Pancreas (tissue), 10 donors: ENCODE data around the gene F3. TPM values are rescaled to one million over a fixed set of nuclear protein-coding genes. Genes with fewer than 3 reads are reported as not detected.
A peak's percentile ranks its signal among the peaks of the same experiment; 100 is the strongest.

Experiments used
- ATAC-seq, 4 donors: fragments of 200-7000 bp; cut with Tn5 transposase; one replicate each; pipeline versions ENCODE4 v1.8.0 to v1.9.1; 2020; ENCODE audit warnings: mild to moderate bottlenecking in 4 of 4, moderate library complexity in 4 of 4
- DNase-seq, 6 donors: peaks; one replicate each; pipeline ENCODE4 v3.0.0-alpha.2; 2020
- FAIRE-seq: peaks from 2 replicates; lab custom pipeline; 2012; peaks lifted over from hg19 to GRCh38; lab: Jason Lieb, UNC
- H3K27ac ChIP-seq, 4 donors: fragments of 200-600 bp; sonication (generic); 1 replicate in 3 of 4; 2 replicates in 1 of 4; pipeline versions ENCODE4 v1.5.0 to v1.8.0; 2020
- H3K27me3 ChIP-seq, 4 donors: fragments of 200-600 bp; one replicate each; pipeline ENCODE4 v1.8.0; 2021
- H3K36me3 ChIP-seq, 3 donors: fragments of 200-600 bp; sonication (generic) in 1 of 3; one replicate each; pipeline versions ENCODE4 v1.5.0 to v1.8.0; 2020 to 2021
- H3K4me1 ChIP-seq, 3 donors: fragments of 200-600 bp; one replicate each; pipeline ENCODE4 v1.8.0; 2021
- H3K4me3 ChIP-seq, 4 donors: fragments of 200-600 bp; sonication (generic) in 2 of 4; one replicate each; pipeline versions ENCODE4 v1.5.0 to v1.8.0; 2020 to 2021
- H3K9me3 ChIP-seq, 4 donors: fragments of 200-600 bp; one replicate each; pipeline ENCODE4 v1.8.0; 2021
- WGBS, 2 donors: extraction: QIAGEN DNeasy Blood & Tissue Kit; methylation state at CpG; one replicate each; pipeline ENCODE4 v1.1.7; 2013; 5-methylcytosine and 5-hydroxymethylcytosine counted together
- intact Hi-C, 3 donors: fragments of 100-400 bp; cut with DNase I; formaldehyde crosslinking; loops; one replicate each; pipeline versions ENCODE4 v1.11.1 to v1.14.2; 2022
- polyA plus RNA-seq, 2 donors: library from polyadenylated mRNA; stranded (reverse); fragments of 200-250 nt; gene quantifications; one replicate each; pipeline ENCODE4 v1.2.3, GENCODE V29; 2013
- total RNA-seq, 6 donors: library from RNA; stranded (reverse); fragmentation: NEBNext Ultra II Directional in 4 of 6; extraction: Animal tissue kit (Norgen Biotek cat#: 25700) in 4 of 6; gene quantifications; one replicate each; pipeline versions ENCODE4 v1.2.1 to v1.2.4, GENCODE V29; 2021 to 2023
- TF ChIP-seq, protein P1 (sequence below), 4 donors: fragments of 200-600 bp; sonication (generic) in 3 of 4; IDR thresholded peaks; one replicate each; pipeline versions ENCODE4 v1.5.0 to v1.8.0; 2021; ENCODE audit warnings: antibody characterized with exemption in 4 of 4
- donor health status: healthy with polysubstance abuse.
- donor health status: DM: no; HTN: no; CAD: no; lungs with moderate emphysema.
- donor health status: DM: no; HTN: no; CAD: no.
- donor health status: control.
- donor health status: control.
- donor health status: Bipolar disorder and iron deficiency.
- donor health status: DM: yes; HTN: yes; CAD: no.
- donor health status: DM: no; HTN: no; CAD: no.
- donor health status: DM: no; HTN: no; CAD: no.
- donor health status: DM: yes; HTN: yes; CAD: no.

Gene F3
- total and polyA plus RNA-seq, 8 donors = 14.8 to 117 (median 51.0) TPM

DNA sequence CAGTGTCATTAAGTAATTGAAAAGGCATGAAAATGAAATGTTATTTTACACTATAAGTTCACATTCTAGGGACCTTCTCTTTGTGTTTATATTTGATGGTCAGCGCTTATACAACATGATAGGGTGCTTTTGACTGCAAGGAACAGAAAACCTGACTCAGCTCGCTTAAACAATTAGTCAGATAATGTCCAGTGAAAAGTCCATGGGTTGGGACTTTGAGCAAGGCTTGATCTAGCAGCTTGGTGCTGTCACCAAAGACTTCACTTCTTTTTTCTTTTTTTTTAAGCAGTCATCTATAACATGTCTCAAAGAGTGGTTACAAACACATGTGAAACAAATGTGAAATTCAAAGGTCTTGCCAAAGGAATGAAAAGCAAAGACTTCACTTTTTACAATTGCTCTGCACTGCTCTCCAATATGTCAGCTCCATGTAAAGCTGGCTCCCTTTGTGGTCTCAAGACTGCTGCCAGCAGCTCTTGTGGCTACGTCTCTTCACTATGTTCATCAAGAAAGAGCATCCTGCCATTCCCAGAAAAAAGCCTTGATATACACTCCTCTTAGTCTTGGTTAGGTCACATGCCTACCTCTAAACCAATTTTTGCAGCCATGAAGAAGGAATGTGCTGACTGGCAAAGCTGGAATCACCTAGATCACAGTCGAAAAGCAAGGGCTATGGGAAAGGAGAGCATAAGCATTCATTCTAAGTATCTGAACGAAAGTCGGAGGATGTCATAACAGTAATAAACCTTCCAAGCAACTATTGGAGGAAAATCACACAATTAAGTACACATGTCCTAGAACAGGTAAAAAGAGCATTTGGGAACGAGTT lies 15.2 kb downstream of the F3 start:
- WGBS, 2 donors = 85 to 89% methylated on average over 7 of the region's 7 CpGs
- intact Hi-C loops = loop anchor here in 1 of 3 donors (5.0 to 10.0 kb wide), 2 partner anchors 281 to 518 kb away; no protein-coding TSS in a partner anchor
- H3K4me1 ChIP-seq = peaks cover 0 to 9% (median 0%) of the 10 kb centered on the region in 3 donors
- no peak overlapping the region for H3K4me3 ChIP-seq
- ATAC-seq (no peak), FAIRE-seq (no peak), DNase-seq (no peak)
- H3K36me3 ChIP-seq = peaks cover 0 to 7% (median 0%) of the 10 kb centered on the region in 3 donors
- no peaks in the 10 kb centered on the region for H3K9me3 ChIP-seq
- no peaks in the 10 kb centered on the region for H3K27me3 ChIP-seq
- peak overlapping the region in 2 of 4 donors; percentile 1 to 50 for H3K27ac ChIP-seq
- TF ChIP-seq, protein P1, sequence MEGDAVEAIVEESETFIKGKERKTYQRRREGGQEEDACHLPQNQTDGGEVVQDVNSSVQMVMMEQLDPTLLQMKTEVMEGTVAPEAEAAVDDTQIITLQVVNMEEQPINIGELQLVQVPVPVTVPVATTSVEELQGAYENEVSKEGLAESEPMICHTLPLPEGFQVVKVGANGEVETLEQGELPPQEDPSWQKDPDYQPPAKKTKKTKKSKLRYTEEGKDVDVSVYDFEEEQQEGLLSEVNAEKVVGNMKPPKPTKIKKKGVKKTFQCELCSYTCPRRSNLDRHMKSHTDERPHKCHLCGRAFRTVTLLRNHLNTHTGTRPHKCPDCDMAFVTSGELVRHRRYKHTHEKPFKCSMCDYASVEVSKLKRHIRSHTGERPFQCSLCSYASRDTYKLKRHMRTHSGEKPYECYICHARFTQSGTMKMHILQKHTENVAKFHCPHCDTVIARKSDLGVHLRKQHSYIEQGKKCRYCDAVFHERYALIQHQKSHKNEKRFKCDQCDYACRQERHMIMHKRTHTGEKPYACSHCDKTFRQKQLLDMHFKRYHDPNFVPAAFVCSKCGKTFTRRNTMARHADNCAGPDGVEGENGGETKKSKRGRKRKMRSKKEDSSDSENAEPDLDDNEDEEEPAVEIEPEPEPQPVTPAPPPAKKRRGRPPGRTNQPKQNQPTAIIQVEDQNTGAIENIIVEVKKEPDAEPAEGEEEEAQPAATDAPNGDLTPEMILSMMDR (IDR thresholded peaks at IDR 0.05) = no peak

- no peak for FAIRE-seq
Measured at GRCh38 chr1:94524531-94524930, 17.0 kb downstream of the F3 start.

DNA sequence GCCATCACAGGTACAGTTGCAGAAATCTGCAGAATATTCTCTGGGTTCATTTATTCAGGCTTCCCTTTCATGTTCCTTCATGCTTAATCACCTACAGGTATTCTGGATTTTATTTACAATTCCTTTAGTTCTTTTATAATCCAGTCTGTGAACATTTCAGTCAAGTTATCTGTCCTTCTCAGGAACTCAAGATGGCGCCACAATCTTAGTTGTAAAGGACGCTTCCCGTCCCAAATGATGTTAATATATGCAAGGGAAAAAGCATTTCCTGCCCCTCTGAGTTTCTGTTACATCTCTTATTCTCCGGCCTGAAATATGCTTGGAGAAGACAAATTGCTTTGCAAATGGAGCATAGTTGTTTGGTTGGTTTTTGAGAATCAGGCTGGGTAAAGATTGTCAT lies 19.3 kb downstream of the F3 start:
- peak in 3 of 4 donors; percentile 54 to 74 (median 71) for ATAC-seq
- no peaks in the 10 kb centered on the region for H3K36me3 ChIP-seq
- TF ChIP-seq, protein P1 (IDR thresholded peaks at IDR 0.05) = no peak
- FAIRE-seq = peak; percentile 57
- DNase-seq = no peak
- H3K4me3 ChIP-seq = no peak overlapping the region
- no peaks in the 10 kb centered on the region for H3K27me3 ChIP-seq
- H3K4me1 ChIP-seq = peaks cover 0 to under 1% (median 0%) of the 10 kb centered on the region in 3 donors
- 42 to 53% methylated on average over 4 of the region's 4 CpGs for WGBS, 2 donors
- no peak overlapping the region for H3K27ac ChIP-seq
- intact Hi-C loops = loop anchor here in 1 of 3 donors (10.0 kb wide), 1 partner anchor 522 kb away; no protein-coding TSS in a partner anchor
- no peaks in the 10 kb centered on the region for H3K9me3 ChIP-seq

More at GRCh38 chr1:94524531-94524930, 17.0 kb downstream of the F3 start:
- no peak overlapping the region for H3K27ac ChIP-seq
- no peak overlapping the region for H3K4me3 ChIP-seq
- H3K27me3 ChIP-seq = no peaks in the 10 kb centered on the region
- 85 to 95% methylated on average over 6 of the region's 6 CpGs for WGBS, 2 donors
- TF ChIP-seq, protein P1 (IDR thresholded peaks at IDR 0.05) = no peak
- DNase-seq (no peak), ATAC-seq (no peak)
- H3K9me3 ChIP-seq = no peaks in the 10 kb centered on the region
- no peaks in the 10 kb centered on the region for H3K36me3 ChIP-seq
- H3K4me1 ChIP-seq = peaks cover 0 to 9% (median 0%) of the 10 kb centered on the region in 3 donors
- intact Hi-C loops = loop anchor here in 1 of 3 donors (10.0 kb wide), 1 partner anchor 520 kb away; no protein-coding TSS in a partner anchor

DNA sequence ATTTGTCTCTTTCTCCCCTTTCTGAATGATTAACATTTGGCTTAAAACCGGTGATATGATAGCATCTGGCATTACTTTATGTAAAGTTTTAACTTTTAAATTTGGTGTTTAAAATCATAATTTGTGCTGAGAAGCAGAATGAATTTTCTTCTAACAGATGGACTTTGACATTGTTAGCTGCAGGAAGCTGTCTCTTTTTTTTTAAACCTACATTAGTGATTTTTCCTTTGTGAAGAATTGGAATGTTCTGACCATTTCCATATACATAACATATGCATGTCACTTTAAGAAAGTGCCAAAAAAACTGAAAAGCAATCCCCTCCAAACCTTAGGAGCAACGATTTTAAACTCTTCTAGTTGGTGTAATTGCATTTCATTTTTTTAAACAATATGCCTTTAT lies 22.2 kb downstream of the F3 start:
- peaks cover 0 to 3% (median 0%) of the 10 kb centered on the region in 3 donors for H3K36me3 ChIP-seq
- FAIRE-seq = no peak
- ATAC-seq = no peak
- H3K4me3 ChIP-seq = no peak overlapping the region
- H3K27ac ChIP-seq = no peak overlapping the region
- DNase-seq = no peak
- H3K4me1 ChIP-seq = peaks cover 0 to 11% (median 0%) of the 10 kb centered on the region in 3 donors
- TF ChIP-seq, protein P1 (IDR thresholded peaks at IDR 0.05) = no peak
- H3K9me3 ChIP-seq = no peaks in the 10 kb centered on the region
- intact Hi-C loops = no loop called here
- WGBS, 2 donors = 61 to 71% methylated on average over 2 of the region's 2 CpGs
- H3K27me3 ChIP-seq = no peaks in the 10 kb centered on the region
